ENCODE measurements around the gene ZNF787. TPM values are rescaled to one million over a fixed set of nuclear protein-coding genes. Genes with fewer than 3 reads are reported as not detected.
A peak's percentile ranks its signal among the peaks of the same experiment; 100 is the strongest.

The ZNF787 gene
- total RNA-seq, 1 experiment from 2014 or later, result 111 TPM

- Histone ChIP-seq H3K27ac (ENCODE audit: low read length) (no peak overlapping the region), H3K4me1 (ENCODE audit: insufficient read depth, low read length) (no peaks in the 10 kb centered on the region), H3K4me2 (ENCODE audit: low read length) (no peak overlapping the region), H3K9me2 (replicated peaks; ENCODE audit: low read length) (no peaks in the 10 kb centered on the region), H3K27me3 (ENCODE audit: low read length) (no peaks in the 10 kb centered on the region), H2AFZ (ENCODE audit: low read length) (no peak overlapping the region), H3K79me2 (ENCODE audit: low read length) (peaks cover 40% of the 10 kb centered on the region), H3K36me3 (ENCODE audit: low read depth, low read length) (peaks cover 17% of the 10 kb centered on the region; the same call in 1 of the 2 replicates), H3K9ac (ENCODE audit: low read length) (no peak overlapping the region), H4K20me1 (ENCODE audit: low read length) (peaks cover 52% of the 10 kb centered on the region), H3K9me3 (ENCODE audit: low read length) (no peaks in the 10 kb centered on the region), H3K4me3 (ENCODE audit: low read length) (no peak overlapping the region), H3F3A (ENCODE audit: low read length, unreplicated experiment) (peaks cover 4% of the 10 kb centered on the region)
- DNase-seq, result no peak
- intact Hi-C loops (cut with micrococcal nuclease), result no loop called here
- POLR2A ChIA-PET (ENCODE audit: unreplicated experiment), result no interaction called here
- CTCF ChIA-PET, result no interaction called here
- no peak for TF ChIP-seq EZH2phosphoT487 (IDR thresholded peaks at IDR 0.05; ENCODE audit: borderline replicate concordance, low read length)
- TF ChIP-seq CTCF (conservative IDR thresholded peaks at IDR 0.05; ENCODE audit: low read depth, low read length), result no peak
- no peak for TF ChIP-seq EZH2 (IDR thresholded peaks at IDR 0.05; ENCODE audit: low read length, unreplicated experiment)
- BruUV-seq (replicated peaks), result TSS peak; percentile 22
- ATAC-seq, result no peak
Observed at GRCh38 chr19:56087647-56088496, 33.2 kb downstream of the ZNF787 start.

GRCh38 chr19:56086671-56087430, 34.2 kb downstream of the ZNF787 start:
- no peak for DNase-seq
- H4K20me1 ChIP-seq (ENCODE audit: low read length), result peaks cover 44% of the 10 kb centered on the region
- BruUV-seq (replicated peaks), result no TSS peak
- no peak overlapping the region for H3K27ac ChIP-seq (ENCODE audit: low read length)
- peaks cover 17% of the 10 kb centered on the region; the same call in 1 of the 2 replicates for H3K36me3 ChIP-seq (ENCODE audit: low read depth, low read length)
- ATAC-seq, result no peak
- no peaks in the 10 kb centered on the region for H3K9me3 ChIP-seq (ENCODE audit: low read length)
- H3F3A ChIP-seq (ENCODE audit: low read length, unreplicated experiment), result peaks cover 4% of the 10 kb centered on the region
- TF ChIP-seq CTCF (conservative IDR thresholded peaks at IDR 0.05; ENCODE audit: low read depth, low read length), result no peak
- no peak for TF ChIP-seq EZH2 (IDR thresholded peaks at IDR 0.05; ENCODE audit: low read length, unreplicated experiment)
- no peak for TF ChIP-seq EZH2phosphoT487 (IDR thresholded peaks at IDR 0.05; ENCODE audit: borderline replicate concordance, low read length)
- H3K9ac ChIP-seq (ENCODE audit: low read length), result no peak overlapping the region
- intact Hi-C loops (cut with micrococcal nuclease), result no loop called here
- H3K79me2 ChIP-seq (ENCODE audit: low read length), result peaks cover 29% of the 10 kb centered on the region
- CTCF ChIA-PET, result no interaction called here
- H3K4me1 ChIP-seq (ENCODE audit: insufficient read depth, low read length), result no peaks in the 10 kb centered on the region
- H3K4me2 ChIP-seq (ENCODE audit: low read length), result no peak overlapping the region
- no peak overlapping the region for H2AFZ ChIP-seq (ENCODE audit: low read length)
- H3K4me3 ChIP-seq (ENCODE audit: low read length), result no peak overlapping the region
- no peaks in the 10 kb centered on the region for H3K27me3 ChIP-seq (ENCODE audit: low read length)
- POLR2A ChIA-PET (ENCODE audit: unreplicated experiment), result no interaction called here
- no peaks in the 10 kb centered on the region for H3K9me2 ChIP-seq (replicated peaks; ENCODE audit: low read length)

Measured in PC-3 (cell line).